Activated T-cell treated with anti-CD3 and anti-CD28 coated beads, Interleukin-2, amount 50 U/mL, for 4 hours (primary cell): ENCODE results near the gene PRR18. TPM values are rescaled to one million over a fixed set of nuclear protein-coding genes. Genes with fewer than 3 reads are reported as not detected.

Source experiments
- ATAC-seq, 2 donors: fragments of 200-7000 bp; cut with Tn5 transposase; one replicate each; pipeline ENCODE4 v1.10.0; 2021
- DNase-seq: peaks from one replicate; pipeline ENCODE4 v3.0.0-alpha.2; 2020
- H3K27me3 Mint-ChIP-seq: one replicate; pipeline ENCODE4 v1.8.0; 2021; ENCODE audit warnings: low read depth, mixed read lengths
- H3K36me3 Mint-ChIP-seq: one replicate; pipeline ENCODE4 v1.8.0; 2022; ENCODE audit warnings: mixed read lengths; ENCODE audit not compliant: insufficient read depth
- H3K4me1 Mint-ChIP-seq: one replicate; pipeline ENCODE4 v1.8.0; 2021; ENCODE audit warnings: low read depth, mixed read lengths
- H3K4me3 Mint-ChIP-seq: one replicate; pipeline ENCODE4 v1.8.0; 2021; ENCODE audit warnings: mild to moderate bottlenecking, moderate library complexity, mixed read lengths
- H3K9me3 Mint-ChIP-seq: one replicate; pipeline ENCODE4 v1.8.0; 2021; ENCODE audit warnings: mixed read lengths
- total RNA-seq, 3 donors: library from RNA; stranded (reverse); gene quantifications; one replicate each; pipeline ENCODE4 v1.2.1, GENCODE V29; 2021

Gene PRR18
- total RNA-seq, 3 donors from 2014 or later = 0.05 TPM; not detected in 2

GRCh38 chr6:166342349-166343149, 34.4 kb upstream of the PRR18 start, which contains the start of gene SFT2D1:
Gene SFT2D1 (minus strand): TSS chr6:166342545. CDS start chr6:166342481, 64 bp downstream.
- ATAC-seq = peak; percentile 78 to 80
- no peaks in the 10 kb centered on the region for H3K27me3 Mint-ChIP-seq

GRCh38 chr6:166341977-166342348, 33.8 kb upstream of the PRR18 start:
- DNase-seq = no peak
- Mint-ChIP-seq H3K4me1 (peaks cover 7% of the 10 kb centered on the region), H3K27me3 (no peaks in the 10 kb centered on the region), H3K4me3 (peak overlapping the region; percentile 97), H3K9me3 (no peaks in the 10 kb centered on the region), H3K36me3 (peaks cover 5% of the 10 kb centered on the region)
- peak; percentile 36 to 37 for ATAC-seq

More at GRCh38 chr6:166342349-166343149, 34.4 kb upstream of the PRR18 start, which contains the start of gene SFT2D1:
- Mint-ChIP-seq H3K4me3 (peak within 1 kb of the TSS; percentile 97), H3K4me1 (peaks cover 7% of the 10 kb centered on the region), H3K9me3 (no peaks in the 10 kb centered on the region), H3K36me3 (peaks cover 5% of the 10 kb centered on the region)
- peak; percentile 67 for DNase-seq

- Mint-ChIP-seq H3K27me3 (no peaks in the 10 kb centered on the region), H3K36me3 (peaks cover 5% of the 10 kb centered on the region), H3K4me1 (peaks cover 8% of the 10 kb centered on the region), H3K9me3 (no peaks in the 10 kb centered on the region), H3K4me3 (peak overlapping the region; percentile 97)
- no peak for ATAC-seq
- no peak for DNase-seq
Measured at GRCh38 chr6:166341464-166341863, 33.3 kb upstream of the PRR18 start.

- Mint-ChIP-seq H3K27me3 (no peaks in the 10 kb centered on the region), H3K36me3 (peaks cover 20% of the 10 kb centered on the region), H3K9me3 (no peaks in the 10 kb centered on the region), H3K4me1 (peaks cover 35% of the 10 kb centered on the region), H3K4me3 (no peak overlapping the region)
- no peak for ATAC-seq
- DNase-seq = no peak
Measured at GRCh38 chr6:166338854-166339253, 30.7 kb upstream of the PRR18 start.

- Mint-ChIP-seq H3K4me1 (peaks cover 49% of the 10 kb centered on the region), H3K36me3 (peaks cover 25% of the 10 kb centered on the region), H3K9me3 (no peaks in the 10 kb centered on the region), H3K4me3 (no peak overlapping the region), H3K27me3 (no peaks in the 10 kb centered on the region)
- ATAC-seq = no peak
- DNase-seq = no peak
Measured at GRCh38 chr6:166336847-166337246, 28.7 kb upstream of the PRR18 start.

GRCh38 chr6:166335378-166336302, 27.4 kb upstream of the PRR18 start:
- Mint-ChIP-seq H3K27me3 (no peaks in the 10 kb centered on the region), H3K9me3 (no peaks in the 10 kb centered on the region), H3K36me3 (peaks cover 24% of the 10 kb centered on the region), H3K4me1 (peaks cover 47% of the 10 kb centered on the region), H3K4me3 (no peak overlapping the region)
- DNase-seq (no peak), ATAC-seq (peak in 1 of 2 donors; percentile 19)

GRCh38 chr6:166334878-166335277, 26.7 kb upstream of the PRR18 start:
- ATAC-seq (no peak), DNase-seq (no peak)
- Mint-ChIP-seq H3K36me3 (peaks cover 24% of the 10 kb centered on the region), H3K4me1 (peaks cover 47% of the 10 kb centered on the region), H3K9me3 (no peaks in the 10 kb centered on the region), H3K4me3 (no peak overlapping the region), H3K27me3 (no peaks in the 10 kb centered on the region)

- peak overlapping the region; percentile 46 for H3K4me3 Mint-ChIP-seq
- H3K9me3 Mint-ChIP-seq = no peaks in the 10 kb centered on the region
- peaks cover 30% of the 10 kb centered on the region for H3K36me3 Mint-ChIP-seq
- DNase-seq (no peak), ATAC-seq (peak; percentile 75 to 80)
- H3K4me1 Mint-ChIP-seq = peaks cover 49% of the 10 kb centered on the region
- H3K27me3 Mint-ChIP-seq = no peaks in the 10 kb centered on the region
Measured at GRCh38 chr6:166333172-166333995, 25.2 kb upstream of the PRR18 start.

- DNase-seq = no peak
- ATAC-seq = no peak
- Mint-ChIP-seq H3K4me1 (peaks cover 49% of the 10 kb centered on the region), H3K9me3 (no peaks in the 10 kb centered on the region), H3K27me3 (no peaks in the 10 kb centered on the region), H3K4me3 (no peak overlapping the region), H3K36me3 (peaks cover 33% of the 10 kb centered on the region)
Measured at GRCh38 chr6:166331503-166332415, 23.6 kb upstream of the PRR18 start.

- ATAC-seq (no peak), DNase-seq (no peak)
- H3K4me3 Mint-ChIP-seq = no peak overlapping the region
- H3K27me3 Mint-ChIP-seq = no peaks in the 10 kb centered on the region
- no peaks in the 10 kb centered on the region for H3K9me3 Mint-ChIP-seq
- H3K4me1 Mint-ChIP-seq = peaks cover 40% of the 10 kb centered on the region
- peaks cover 34% of the 10 kb centered on the region for H3K36me3 Mint-ChIP-seq
Measured at GRCh38 chr6:166330612-166331011, 22.4 kb upstream of the PRR18 start.

GRCh38 chr6:166325383-166326042, 17.3 kb upstream of the PRR18 start:
- no peak for ATAC-seq

GRCh38 chr6:166323395-166323794, 15.2 kb upstream of the PRR18 start:
- DNase-seq (no peak), ATAC-seq (no peak)
- Mint-ChIP-seq H3K4me3 (no peak overlapping the region), H3K4me1 (peaks cover 2% of the 10 kb centered on the region), H3K27me3 (no peaks in the 10 kb centered on the region), H3K36me3 (peaks cover 18% of the 10 kb centered on the region), H3K9me3 (no peaks in the 10 kb centered on the region)

More at GRCh38 chr6:166325383-166326042, 17.3 kb upstream of the PRR18 start:
- peaks cover 4% of the 10 kb centered on the region for H3K4me1 Mint-ChIP-seq
- no peak overlapping the region for H3K4me3 Mint-ChIP-seq
- no peaks in the 10 kb centered on the region for H3K27me3 Mint-ChIP-seq
- no peaks in the 10 kb centered on the region for H3K9me3 Mint-ChIP-seq
- peaks cover 25% of the 10 kb centered on the region for H3K36me3 Mint-ChIP-seq
- no peak for DNase-seq
